ENCODE measurements around the gene RUNX2. TPM values are rescaled to one million over a fixed set of nuclear protein-coding genes. Genes with fewer than 3 reads are reported as not detected.

Gene RUNX2
- total RNA-seq, 1 donor from 2014 or later = 34.1 TPM

- DNase-seq (ENCODE audit: low read depth) = peak; percentile 63
Measured at GRCh38 chr6:45432977-45433376, 104.8 kb downstream of the RUNX2 start.

GRCh38 chr6:45433533-45434380 lies 105.6 kb downstream of the RUNX2 start:
- DNase-seq (ENCODE audit: low read depth) = no peak

DNA sequence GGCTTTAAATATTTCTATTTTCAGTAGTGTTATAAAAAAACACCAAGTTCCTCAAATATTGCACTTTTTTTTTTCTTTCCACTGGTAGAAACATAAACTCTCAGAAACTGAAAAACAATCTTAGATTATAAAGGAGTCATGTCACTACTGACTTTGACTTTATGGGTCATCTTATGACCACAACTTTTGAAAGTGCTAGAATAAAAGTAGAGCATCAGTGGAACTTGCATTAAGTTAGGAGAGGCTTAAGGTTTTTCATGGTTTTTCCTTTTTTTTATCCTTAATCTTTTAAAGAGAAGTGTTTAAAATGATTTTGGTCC lies 106.2 kb downstream of the RUNX2 start:
- DNase-seq (ENCODE audit: low read depth) = no peak

- peak; percentile 85 for DNase-seq (ENCODE audit: low read depth)
Measured at GRCh38 chr6:45436544-45437438, 108.7 kb downstream of the RUNX2 start.

DNA sequence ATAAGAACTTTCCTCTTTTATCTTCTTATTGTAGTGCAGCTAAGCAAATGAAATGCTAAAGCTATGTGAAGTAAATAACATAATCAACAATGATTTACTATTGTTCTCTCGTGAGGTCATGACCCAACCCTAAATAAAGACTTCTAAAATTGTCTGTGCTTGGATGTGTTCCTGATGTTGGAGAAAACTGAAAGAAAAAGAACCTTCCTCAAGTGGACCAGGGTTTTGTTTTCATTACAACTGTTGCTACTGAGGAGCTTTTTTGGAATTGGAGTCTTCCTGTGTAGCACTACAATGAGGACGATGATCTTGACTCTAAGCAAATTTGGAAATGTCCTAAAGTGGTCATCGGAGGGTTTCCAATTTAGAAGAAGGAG lies 109.3 kb downstream of the RUNX2 start:
- DNase-seq (ENCODE audit: low read depth) = no peak

GRCh38 chr6:45438151-45438550 lies 110.0 kb downstream of the RUNX2 start:
- peak; percentile 71 for DNase-seq (ENCODE audit: low read depth)

DNA sequence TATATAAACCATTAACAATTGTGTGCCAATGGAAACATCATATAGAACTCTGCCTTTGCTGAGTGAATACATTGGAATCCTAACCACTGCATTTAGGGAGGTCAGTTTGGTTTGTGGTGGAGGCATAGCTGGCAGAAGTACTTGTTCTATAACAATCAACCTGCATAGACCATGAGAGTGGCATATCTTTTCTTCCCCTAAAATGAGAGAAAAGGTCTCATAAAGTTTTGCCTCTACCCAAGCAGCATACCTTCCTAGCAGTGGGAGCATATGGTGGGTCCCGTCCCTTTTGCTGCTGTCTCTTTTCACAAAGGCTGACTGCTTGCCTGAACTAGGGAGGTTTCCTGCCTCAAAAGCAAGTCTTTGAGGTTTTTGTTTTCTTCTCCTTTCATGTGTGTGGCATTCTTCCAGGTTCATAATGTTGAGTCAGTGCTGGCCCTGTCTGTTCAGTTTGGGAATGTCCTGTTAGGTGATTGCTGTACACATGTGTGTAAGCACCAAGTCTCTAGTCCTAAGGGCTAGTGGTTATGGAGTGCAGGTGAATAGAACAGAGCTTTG lies 110.8 kb downstream of the RUNX2 start:
- peak; percentile 95 for DNase-seq (ENCODE audit: low read depth)

- no peak for DNase-seq (ENCODE audit: low read depth)
Measured at GRCh38 chr6:45439459-45439858, 111.3 kb downstream of the RUNX2 start.

- no peak for DNase-seq (ENCODE audit: low read depth)
Measured at GRCh38 chr6:45439861-45440388, 111.8 kb downstream of the RUNX2 start.

GRCh38 chr6:45441851-45442453 lies 113.8 kb downstream of the RUNX2 start:
- DNase-seq (ENCODE audit: low read depth) = no peak

- no peak for DNase-seq (ENCODE audit: low read depth)
Measured at GRCh38 chr6:45442716-45443115, 114.6 kb downstream of the RUNX2 start.

DNA sequence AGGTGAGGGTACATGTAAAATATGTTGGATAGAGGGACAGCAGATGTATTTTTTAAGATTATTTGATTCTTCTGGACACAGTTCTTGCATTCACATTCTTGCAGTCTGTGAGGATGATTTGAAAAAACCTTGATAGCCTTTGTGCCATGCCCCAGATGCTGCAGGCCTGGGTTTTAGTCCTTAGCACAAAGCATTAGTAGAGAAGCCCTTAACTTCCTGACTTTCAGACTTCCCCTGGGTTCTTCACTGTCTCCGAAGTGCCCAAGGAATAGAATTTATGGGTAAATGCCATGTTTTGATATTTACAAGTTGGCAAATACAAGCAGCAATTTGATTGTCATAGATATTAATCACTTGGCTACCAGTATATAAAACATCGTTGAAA lies 117.2 kb downstream of the RUNX2 start:
- no peak for DNase-seq (ENCODE audit: low read depth)

DNA sequence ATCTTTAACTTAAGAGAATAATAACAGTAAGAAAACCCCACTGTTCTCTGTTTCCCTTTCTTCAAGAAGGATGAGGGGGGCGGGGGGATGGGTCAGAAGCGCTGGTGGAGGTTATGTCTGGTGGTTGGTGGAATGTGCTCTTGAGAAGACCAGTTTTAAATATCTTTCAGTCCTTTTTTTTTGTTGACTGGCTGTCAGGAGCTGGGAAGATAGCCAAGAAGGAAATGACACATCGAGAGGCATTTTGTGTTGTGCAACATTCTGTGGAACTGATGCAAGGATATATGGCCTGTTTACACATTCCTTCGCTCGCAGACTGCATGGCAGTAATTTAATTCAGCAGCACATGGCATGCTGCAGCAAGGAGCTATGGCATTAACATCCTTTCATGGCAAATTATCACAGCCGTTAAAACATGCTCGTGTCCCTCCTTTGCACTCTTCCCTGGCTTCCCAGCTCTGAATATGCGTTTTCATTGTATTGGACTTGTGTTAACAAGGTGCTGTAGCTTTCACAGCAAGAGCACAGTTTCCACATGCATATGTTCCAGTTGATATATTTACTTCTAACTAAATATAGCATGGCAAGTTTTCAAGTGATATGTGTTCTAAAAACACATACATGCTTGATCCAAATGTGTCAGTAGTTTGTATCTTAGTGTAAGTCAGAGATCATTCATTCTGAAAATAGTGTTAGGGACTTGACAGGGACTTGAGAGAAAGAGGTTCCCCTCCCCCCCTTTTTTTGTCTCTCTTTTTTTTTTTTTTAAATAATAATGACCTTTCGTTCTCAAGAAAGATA lies 117.8 kb downstream of the RUNX2 start:
- peak; percentile 100 for DNase-seq (ENCODE audit: low read depth)

GRCh38 chr6:45447005-45447404 lies 118.9 kb downstream of the RUNX2 start:
- DNase-seq (ENCODE audit: low read depth) = no peak

DNA sequence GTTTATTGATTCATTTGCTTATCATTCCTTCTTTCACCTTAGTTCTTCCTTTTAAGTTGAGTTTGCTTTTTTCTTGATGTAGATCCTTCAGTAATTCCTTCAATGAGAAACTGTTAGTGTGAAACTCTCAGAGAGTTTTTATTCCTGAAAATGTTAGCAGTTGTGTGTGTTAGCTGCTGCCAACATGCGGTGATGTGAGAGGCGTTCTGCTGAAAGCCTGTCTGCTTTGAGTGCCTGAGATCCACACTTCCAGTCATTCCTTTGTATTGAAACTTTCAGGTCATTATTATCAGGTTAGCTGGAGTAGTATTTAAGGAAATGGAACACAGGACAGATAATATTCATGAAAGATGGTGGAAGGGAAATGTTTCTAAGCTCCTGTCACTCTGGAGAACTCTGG lies 119.6 kb downstream of the RUNX2 start:
- no peak for DNase-seq (ENCODE audit: low read depth)

DNA sequence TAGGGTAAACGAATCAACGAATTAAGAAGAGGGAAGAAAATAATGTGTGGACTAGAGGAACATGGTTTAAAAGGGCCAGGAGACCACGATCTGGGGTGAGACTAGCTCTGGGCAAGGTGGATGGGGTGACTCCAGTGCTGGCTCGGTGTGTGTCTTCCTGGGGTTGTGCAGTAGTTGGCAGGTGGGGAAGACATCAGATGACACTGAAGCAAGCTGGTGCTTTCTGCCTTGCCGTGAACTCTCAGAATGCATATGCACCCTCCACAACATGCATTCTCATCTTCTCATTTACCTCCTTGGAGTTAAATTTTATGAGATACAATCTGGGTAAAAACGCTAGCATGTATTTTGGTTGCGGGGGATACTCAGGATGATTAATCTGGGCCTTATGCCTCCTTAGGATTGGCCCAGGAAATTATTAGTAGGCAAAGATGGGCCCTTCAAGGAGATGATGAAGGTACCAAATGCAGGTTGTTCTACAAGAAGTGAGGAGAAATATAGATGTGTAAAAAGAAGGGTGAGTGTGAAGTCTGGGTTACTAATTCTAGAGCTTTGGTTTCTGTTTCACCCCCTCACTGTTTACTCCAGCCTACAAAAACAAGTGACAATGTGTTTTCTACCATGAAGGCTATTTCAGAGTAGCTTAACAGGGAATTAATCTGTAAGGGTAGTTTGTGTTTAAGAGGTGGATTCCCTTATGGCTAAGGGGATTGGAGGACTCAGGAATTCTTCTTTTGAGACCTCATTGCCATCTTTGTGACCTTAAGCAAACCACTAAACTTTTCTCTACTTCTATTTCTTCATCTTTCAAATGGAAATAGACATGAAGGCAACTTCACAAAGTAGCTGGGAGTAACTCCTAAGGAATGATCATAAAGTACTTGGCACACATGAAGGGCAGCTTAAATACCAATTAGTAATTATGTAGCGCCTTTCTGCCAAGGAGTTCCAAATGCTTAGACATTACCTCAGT lies 120.6 kb downstream of the RUNX2 start:
- peak; percentile 83 for DNase-seq (ENCODE audit: low read depth)

- DNase-seq (ENCODE audit: low read depth) = no peak
Measured at GRCh38 chr6:45450132-45450531, 122.0 kb downstream of the RUNX2 start.

- no peak for DNase-seq (ENCODE audit: low read depth)
Measured at GRCh38 chr6:45450831-45451230, 122.7 kb downstream of the RUNX2 start.

- DNase-seq (ENCODE audit: low read depth) = peak; percentile 84
Measured at GRCh38 chr6:45454008-45454911, 126.1 kb downstream of the RUNX2 start.

Data from renal cortical epithelial cell (primary cell).